HG03354 (cell line): ENCODE measurements around the gene IL17RC.
"Not testable (repeated sequence)": the region's sequence is repeated elsewhere in the genome, so short reads cannot be mapped to it uniquely, and the experiment has no call there.

Experiments
- ATAC-seq: cut with Tn5 transposase; IDR thresholded peaks from one replicate; pipeline ENCODE4 v1.9.1; 2021; ENCODE audit warnings: mild to moderate bottlenecking; ENCODE audit not compliant: unreplicated experiment, poor library complexity, severe bottlenecking

Gene IL17RC

GRCh38 chr3:9914011-9914410 lies 2.9 kb upstream of the IL17RC start:
- no peak for ATAC-seq

- ATAC-seq: peak; percentile 54
Observed at GRCh38 chr3:9914559-9915253, 2.2 kb upstream of the IL17RC start.

GRCh38 chr3:9915254-9916141 lies 1.4 kb upstream of the IL17RC start:
- ATAC-seq: peak; percentile 44

GRCh38 chr3:9916346-9916733 lies 558 bp upstream of the IL17RC start:
- ATAC-seq: no peak

GRCh38 chr3:9917820-9918219 lies 922 bp downstream of the IL17RC start:
- no peak for ATAC-seq

- no peak for ATAC-seq
Observed at GRCh38 chr3:9918261-9919038, 1.6 kb downstream of the IL17RC start.

GRCh38 chr3:9928158-9928557 lies 11.3 kb downstream of the IL17RC start:
- no peak for ATAC-seq

GRCh38 chr3:9930804-9931418 lies 14.0 kb downstream of the IL17RC start:
- ATAC-seq: no peak

- no peak for ATAC-seq
Observed at GRCh38 chr3:9932535-9932842, 15.6 kb downstream of the IL17RC start.

GRCh38 chr3:9932843-9933560 lies 16.1 kb downstream of the IL17RC start:
- ATAC-seq: peak; percentile 72

- ATAC-seq: peak; percentile 90
Observed at GRCh38 chr3:9933561-9934234, 16.8 kb downstream of the IL17RC start, which contains the start of gene CRELD1. TSS of gene CRELD1 (plus strand) at chr3:9933834. CDS start at chr3:9934439, 605 bp downstream.

GRCh38 chr3:9934235-9934621 lies 17.3 kb downstream of the IL17RC start:
- no peak for ATAC-seq

- no peak for ATAC-seq
Observed at GRCh38 chr3:9934993-9935392, 18.1 kb downstream of the IL17RC start.

- ATAC-seq: no peak
Observed at GRCh38 chr3:9935966-9936510, 19.1 kb downstream of the IL17RC start.

GRCh38 chr3:9937486-9938238 lies 20.8 kb downstream of the IL17RC start:
- no peak for ATAC-seq

- ATAC-seq: no peak
Observed at GRCh38 chr3:9938966-9939365, 22.1 kb downstream of the IL17RC start.

GRCh38 chr3:9939906-9940305 lies 23.0 kb downstream of the IL17RC start:
- ATAC-seq: not testable (repeated sequence)

- ATAC-seq: no peak
Observed at GRCh38 chr3:9940746-9941145, 23.8 kb downstream of the IL17RC start.
